ENCODE measurements around the gene RTKN. TPM values are rescaled to one million over a fixed set of nuclear protein-coding genes. Genes with fewer than 3 reads are reported as not detected.

RTKN gene
- total and polyA plus RNA-seq, 2 experiments from 2014 or later: 13.5 to 14.5 TPM

DNA sequence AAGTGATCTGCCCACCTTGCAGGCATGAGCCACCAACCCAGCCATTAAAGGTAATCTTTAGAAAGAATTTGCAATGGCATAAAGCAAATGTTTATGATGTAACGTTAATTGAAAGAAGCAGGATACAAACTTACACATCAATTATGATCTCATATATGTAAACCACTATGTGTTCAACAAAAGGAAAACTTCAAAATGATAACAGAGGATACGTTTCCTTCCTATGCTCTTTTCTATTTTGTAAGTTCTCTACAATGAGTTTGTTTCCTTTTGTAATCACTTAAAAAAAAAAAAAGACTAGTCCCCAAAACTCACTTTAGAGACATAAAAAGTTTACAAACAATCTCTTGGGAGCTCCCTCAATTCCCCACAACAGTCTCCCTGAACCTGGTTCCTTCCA, 21.7 kb downstream of the RTKN start:
- Histone ChIP-seq H4K20me1 (ENCODE audit: insufficient read depth) (no peaks in the 10 kb centered on the region), H3K27me3 (replicated peaks; ENCODE audit: insufficient read depth) (no peaks in the 10 kb centered on the region), H3K4me1 (ENCODE audit: insufficient read depth) (0 out of 2 replicates have a peak, but pooled peaks cover 6% of the 10 kb centered on the region), H3K9me2 (ENCODE audit: insufficient read depth) (no peaks in the 10 kb centered on the region), H3K4me3 (no peak overlapping the region), H3K27ac (no peak overlapping the region), H3F3A (ENCODE audit: insufficient read depth) (peaks cover 17% of the 10 kb centered on the region; the same call in 1 of the 2 replicates), H3K9ac (no peak overlapping the region), H3K79me2 (ENCODE audit: insufficient read depth) (no peaks in the 10 kb centered on the region), H2AFZ (no peak overlapping the region), H3K9me3 (ENCODE audit: low read depth) (no peaks in the 10 kb centered on the region), H3K4me2 (ENCODE audit: unreplicated experiment) (no peak overlapping the region), H3K36me3 (ENCODE audit: low read depth) (no peaks in the 10 kb centered on the region)
- in situ Hi-C loops (cut with MboI): no loop called here
- 96 to 100% methylated on average over 2 of the region's 2 CpGs for WGBS, 2 experiments (ENCODE audit: low coverage in 1 of 2, low lambda C conversion rate in 2 of 2, missing lambda C conversion rate in 2 of 2)
- DNase-seq: no peak
- TF ChIP-seq EZH2phosphoT487 (IDR thresholded peaks at IDR 0.05; ENCODE audit: insufficient read depth, low read depth): no peak
- no peak for TF ChIP-seq EZH2 (IDR thresholded peaks at IDR 0.05; ENCODE audit: insufficient read depth, poor library complexity, severe bottlenecking)

DNA sequence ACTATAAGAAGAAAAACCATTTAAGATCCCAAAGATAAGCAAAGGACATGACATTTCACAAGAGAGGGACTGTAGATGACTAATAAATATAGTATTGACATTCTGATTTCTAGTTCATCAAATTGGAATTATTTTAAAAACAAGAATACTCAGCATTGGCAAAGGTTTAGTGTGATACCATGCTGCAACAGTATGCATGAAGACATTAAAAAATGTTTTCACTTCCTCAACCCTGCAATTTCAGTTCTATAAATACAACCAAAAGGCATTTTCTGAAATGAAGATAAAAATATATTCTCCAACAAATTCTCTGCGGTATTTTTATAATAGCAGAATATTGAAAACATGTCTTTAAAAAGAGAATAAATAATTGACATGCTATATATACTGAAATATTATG, 22.4 kb downstream of the RTKN start:
- Histone ChIP-seq H3K4me2 (ENCODE audit: unreplicated experiment) (no peak overlapping the region), H3K27ac (no peak overlapping the region), H3K79me2 (ENCODE audit: insufficient read depth) (no peaks in the 10 kb centered on the region), H3K27me3 (replicated peaks; ENCODE audit: insufficient read depth) (no peaks in the 10 kb centered on the region), H3K9me2 (ENCODE audit: insufficient read depth) (no peaks in the 10 kb centered on the region), H3K36me3 (ENCODE audit: low read depth) (no peaks in the 10 kb centered on the region), H3K9me3 (ENCODE audit: low read depth) (no peaks in the 10 kb centered on the region), H4K20me1 (ENCODE audit: insufficient read depth) (no peaks in the 10 kb centered on the region), H2AFZ (no peak overlapping the region), H3K9ac (no peak overlapping the region), H3F3A (ENCODE audit: insufficient read depth) (peaks cover 16% of the 10 kb centered on the region; the same call in 1 of the 2 replicates), H3K4me3 (no peak overlapping the region), H3K4me1 (ENCODE audit: insufficient read depth) (peaks cover 11% of the 10 kb centered on the region; the same call in 1 of the 2 replicates)
- DNase-seq: no peak
- 97 to 100% methylated on average over 1 of the region's 1 CpG for whole genome bisulfite sequencing, 2 experiments (ENCODE audit: low coverage in 1 of 2, low lambda C conversion rate in 2 of 2, missing lambda C conversion rate in 2 of 2)
- TF ChIP-seq EZH2 (IDR thresholded peaks at IDR 0.05; ENCODE audit: insufficient read depth, poor library complexity, severe bottlenecking) (no peak), EZH2phosphoT487 (IDR thresholded peaks at IDR 0.05; ENCODE audit: insufficient read depth, low read depth) (no peak)
- in situ Hi-C loops (cut with MboI): no loop called here

DNA sequence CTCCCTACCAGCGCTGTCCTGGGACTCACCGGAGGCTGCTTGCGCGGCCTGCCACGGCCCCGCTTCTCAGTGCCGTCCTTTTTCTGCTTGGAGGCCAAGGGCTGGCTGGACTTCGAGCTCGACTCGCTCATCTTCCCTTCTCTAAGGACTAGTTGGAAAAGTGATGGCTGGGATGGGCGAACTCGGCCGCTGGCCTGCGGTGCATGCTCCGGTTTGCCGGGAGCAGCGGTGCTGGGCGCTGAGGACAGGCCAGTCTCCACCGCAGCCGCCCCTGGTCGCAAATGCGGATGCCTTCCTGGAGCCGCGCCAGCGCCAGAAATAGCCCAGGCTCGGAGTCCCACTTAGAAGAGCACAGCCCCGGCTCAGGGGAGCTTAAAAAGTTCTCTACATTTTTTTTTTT, 23.4 kb downstream of the RTKN start:
- H3K27me3 ChIP-seq (replicated peaks; ENCODE audit: insufficient read depth): no peaks in the 10 kb centered on the region
- H3K27ac ChIP-seq: no peak overlapping the region
- H3K79me2 ChIP-seq (ENCODE audit: insufficient read depth): no peaks in the 10 kb centered on the region
- no peak overlapping the region for H2AFZ ChIP-seq
- H3K4me2 ChIP-seq (ENCODE audit: unreplicated experiment): no peak overlapping the region
- no peak overlapping the region for H3K9ac ChIP-seq
- TF ChIP-seq EZH2 (IDR thresholded peaks at IDR 0.05; ENCODE audit: insufficient read depth, poor library complexity, severe bottlenecking) (no peak), EZH2phosphoT487 (IDR thresholded peaks at IDR 0.05; ENCODE audit: insufficient read depth, low read depth) (no peak)
- in situ Hi-C loops (cut with MboI): no loop called here
- peaks cover 14% of the 10 kb centered on the region; the same call in 1 of the 2 replicates for H3K4me1 ChIP-seq (ENCODE audit: insufficient read depth)
- DNase-seq: no peak
- no peaks in the 10 kb centered on the region for H4K20me1 ChIP-seq (ENCODE audit: insufficient read depth)
- 85 to 86% methylated on average over 24 to 27 of the region's 27 CpGs for whole genome bisulfite sequencing, 2 experiments (ENCODE audit: low coverage in 1 of 2, low lambda C conversion rate in 2 of 2, missing lambda C conversion rate in 2 of 2)
- H3K36me3 ChIP-seq (ENCODE audit: low read depth): no peaks in the 10 kb centered on the region
- H3K9me2 ChIP-seq (ENCODE audit: insufficient read depth): no peaks in the 10 kb centered on the region
- no peak overlapping the region for H3K4me3 ChIP-seq
- H3F3A ChIP-seq (ENCODE audit: insufficient read depth): peaks cover 10% of the 10 kb centered on the region; the same call in 1 of the 2 replicates
- H3K9me3 ChIP-seq (ENCODE audit: low read depth): no peaks in the 10 kb centered on the region

DNA sequence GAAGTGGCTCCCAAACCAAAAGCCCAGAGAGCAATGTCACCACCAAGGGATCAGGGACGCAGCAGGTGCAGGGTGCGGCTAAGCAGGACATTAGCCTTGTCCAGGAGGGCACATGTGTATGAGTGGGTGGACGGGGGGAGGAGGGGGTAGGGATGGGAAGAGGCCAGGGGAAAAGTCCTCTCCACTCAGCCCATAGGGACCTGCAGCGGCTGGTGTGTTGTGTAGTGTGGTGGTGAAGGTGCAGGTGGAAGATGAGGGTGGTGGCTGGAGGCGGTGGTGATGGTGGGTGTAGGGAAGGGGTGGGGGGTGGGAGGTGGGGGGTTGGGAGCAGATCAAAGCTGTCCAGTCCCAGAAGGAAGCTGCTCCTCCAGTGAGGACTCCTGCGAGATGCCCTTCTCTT, 24.0 kb downstream of the RTKN start:
- DNase-seq: no peak
- H3K9me2 ChIP-seq (ENCODE audit: insufficient read depth): no peaks in the 10 kb centered on the region
- no peak overlapping the region for H2AFZ ChIP-seq
- H3K27me3 ChIP-seq (replicated peaks; ENCODE audit: insufficient read depth): no peaks in the 10 kb centered on the region
- no peak overlapping the region for H3K9ac ChIP-seq
- H3K9me3 ChIP-seq (ENCODE audit: low read depth): no peaks in the 10 kb centered on the region
- TF ChIP-seq EZH2phosphoT487 (IDR thresholded peaks at IDR 0.05; ENCODE audit: insufficient read depth, low read depth) (no peak), EZH2 (IDR thresholded peaks at IDR 0.05; ENCODE audit: insufficient read depth, poor library complexity, severe bottlenecking) (no peak)
- H3K27ac ChIP-seq: no peak overlapping the region
- no peak overlapping the region for H3K4me2 ChIP-seq (ENCODE audit: unreplicated experiment)
- peaks cover 14% of the 10 kb centered on the region; the same call in 1 of the 2 replicates for H3K4me1 ChIP-seq (ENCODE audit: insufficient read depth)
- 84 to 86% methylated on average over 4 to 6 of the region's 6 CpGs for WGBS, 2 experiments (ENCODE audit: low coverage in 1 of 2, low lambda C conversion rate in 2 of 2, missing lambda C conversion rate in 2 of 2)
- no peaks in the 10 kb centered on the region for H3K79me2 ChIP-seq (ENCODE audit: insufficient read depth)
- H3K4me3 ChIP-seq: no peak overlapping the region
- peaks cover 10% of the 10 kb centered on the region; the same call in 1 of the 2 replicates for H3F3A ChIP-seq (ENCODE audit: insufficient read depth)
- in situ Hi-C loops (cut with MboI): no loop called here
- H4K20me1 ChIP-seq (ENCODE audit: insufficient read depth): no peaks in the 10 kb centered on the region
- H3K36me3 ChIP-seq (ENCODE audit: low read depth): no peaks in the 10 kb centered on the region
